ENCODE measurements around the gene CYB561D2.

CYB561D2 gene

DNA sequence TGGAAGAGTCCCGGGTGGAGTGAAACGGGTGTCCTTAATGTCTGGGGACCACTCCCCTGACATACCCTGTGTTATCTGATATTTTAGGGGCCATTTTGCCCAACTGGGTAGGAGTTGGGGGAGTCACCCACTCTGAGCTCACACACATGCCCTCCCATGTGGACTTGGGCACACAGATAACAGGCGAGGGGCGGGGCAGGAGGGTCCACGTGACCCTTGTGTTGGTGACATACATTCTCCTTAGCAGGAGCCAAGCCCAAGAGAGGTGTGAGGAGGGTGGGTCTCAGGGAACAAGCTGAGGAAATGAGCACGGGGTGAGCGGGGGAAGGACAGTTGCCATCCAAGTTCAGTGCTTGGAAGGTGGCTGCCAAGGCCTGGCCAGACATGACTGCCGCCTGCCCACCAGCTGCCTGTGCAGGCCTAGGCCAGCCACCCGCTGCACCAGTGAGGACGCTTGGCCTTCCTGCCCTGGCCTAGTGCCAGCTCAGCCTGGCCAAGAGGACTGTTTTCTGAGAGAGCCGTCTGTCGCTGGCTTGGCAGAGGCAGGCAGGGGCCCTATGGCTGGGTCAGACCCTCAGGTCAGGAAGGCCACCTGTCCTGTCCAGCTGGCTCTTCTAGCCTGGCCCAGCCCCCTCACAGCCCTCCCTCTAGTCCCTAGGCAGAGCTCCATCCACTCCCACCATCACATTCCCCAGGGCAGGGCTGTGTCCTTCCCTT, 40.0 kb downstream of the CYB561D2 start:
- no peak for DNase-seq (ENCODE audit: low spot score)

DNA sequence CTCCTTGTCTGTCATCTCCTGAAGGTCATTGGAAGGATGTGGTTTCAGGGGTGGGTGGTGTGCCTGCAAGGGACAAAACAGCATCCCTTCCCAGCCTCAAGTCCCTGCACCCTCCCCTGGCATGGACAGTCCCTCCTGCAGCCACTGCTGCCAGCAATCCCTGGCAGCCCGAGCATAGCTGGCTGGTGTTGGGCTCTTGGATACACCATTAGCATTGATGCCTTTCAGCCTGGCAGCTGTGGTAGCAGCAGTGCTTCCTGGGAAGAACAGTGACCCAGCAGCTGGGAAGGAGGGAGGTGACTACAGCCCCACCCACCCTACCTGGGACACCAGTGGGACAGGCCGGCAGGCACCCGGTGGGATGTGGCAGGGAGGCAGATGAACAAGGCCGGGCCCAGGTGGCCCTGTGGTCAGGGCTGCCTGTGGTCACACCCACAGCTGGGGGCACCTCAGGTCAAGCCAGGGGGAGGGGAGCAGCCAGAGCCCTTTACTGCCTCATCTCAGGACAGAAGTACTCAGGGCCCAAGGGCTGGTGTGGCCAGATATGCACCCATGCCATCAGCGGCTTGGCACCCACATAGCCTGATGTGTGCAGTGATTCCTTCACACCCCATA, 41.5 kb downstream of the CYB561D2 start:
- no peak for DNase-seq (ENCODE audit: low spot score)

DNA sequence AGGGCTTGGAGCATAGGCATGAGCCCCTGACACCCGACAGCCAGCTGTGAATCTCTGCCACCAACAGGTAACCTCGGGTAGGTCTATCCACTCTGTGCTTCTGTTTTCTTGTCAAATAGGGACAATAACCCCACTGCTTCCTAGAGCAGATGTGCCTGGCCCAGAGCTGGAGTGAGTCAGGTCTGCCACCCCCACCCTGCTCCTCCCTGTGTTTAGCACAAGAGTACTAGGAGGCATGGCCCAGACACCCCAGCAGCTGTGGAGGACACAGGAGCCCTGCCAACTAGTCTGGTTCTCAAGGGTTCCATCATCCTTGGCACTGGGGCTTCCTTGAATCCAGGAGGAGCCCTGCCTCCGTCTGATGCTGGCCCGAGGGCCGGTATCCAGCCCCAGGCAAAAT, 42.4 kb downstream of the CYB561D2 start:
- DNase-seq (ENCODE audit: low spot score), result no peak

- DNase-seq (ENCODE audit: low spot score), result no peak
Observed at GRCh38 chr3:50395070-50395860, 44.6 kb downstream of the CYB561D2 start.

DNA sequence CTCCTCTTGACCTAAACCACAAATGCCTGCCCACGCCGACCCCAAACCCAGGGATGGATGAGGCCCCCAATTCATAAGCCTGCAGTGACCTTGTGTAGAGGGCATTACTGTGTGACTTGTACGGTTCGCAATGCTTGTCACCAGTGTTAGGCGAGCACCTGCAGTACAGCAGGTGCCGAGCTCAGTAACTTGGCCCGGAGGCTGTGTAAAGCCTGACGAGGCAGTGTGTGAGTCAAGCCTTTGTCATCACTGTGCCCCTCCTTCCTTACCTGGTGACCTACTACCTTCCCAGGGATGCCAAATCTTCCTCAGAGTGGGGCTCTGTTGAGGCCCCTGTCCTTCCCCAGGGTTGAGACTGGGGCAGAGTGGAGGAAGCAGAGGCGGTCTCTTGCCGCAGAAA, 45.8 kb downstream of the CYB561D2 start:
- DNase-seq (ENCODE audit: low spot score), result no peak

DNA sequence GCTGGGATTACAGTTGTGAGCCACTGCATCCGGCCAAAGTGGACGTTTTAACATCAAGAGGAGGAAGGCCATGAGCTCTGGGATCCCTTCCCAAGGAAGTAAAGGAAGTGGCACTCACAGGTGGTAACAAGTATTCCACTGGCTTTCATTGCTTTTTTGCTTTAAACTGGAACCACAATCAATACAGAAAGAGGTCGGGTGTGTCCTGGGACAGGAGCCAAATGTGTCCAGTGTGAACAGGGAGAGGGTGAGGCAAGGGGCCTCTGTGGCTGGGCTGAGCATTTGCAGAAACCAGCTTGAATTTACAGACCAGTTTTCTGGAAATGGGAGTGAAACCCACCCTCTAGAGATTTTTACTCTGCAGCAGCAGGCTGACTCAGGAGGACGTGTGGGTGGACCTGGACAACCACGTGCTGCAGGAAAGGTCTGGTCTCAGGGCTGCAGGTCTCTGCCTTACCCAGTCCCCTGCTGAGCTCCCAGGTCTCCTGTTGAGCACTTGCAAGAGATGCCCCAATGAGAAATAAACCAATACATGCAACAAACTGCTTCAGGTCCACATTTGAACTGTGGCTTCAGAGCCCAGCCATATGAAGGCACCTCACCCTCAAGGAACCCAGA, 51.4 kb downstream of the CYB561D2 start:
- DNase-seq (ENCODE audit: low spot score), result no peak

Measured in AG08395 (cell line).